HEK293 (cell line): ENCODE data around the gene PPP1R3F.

Source experiments
- CTCF ChIA-PET: fragments of 350-600 bp; formaldehyde crosslinking; extraction: SDS; loops from one replicate; lab custom pipeline; 2021; ENCODE audit warnings: antibody characterized with exemption; lab: Yijun Ruan, JAX
- POLR2A ChIA-PET: fragments of 300-600 bp; formaldehyde crosslinking; extraction: SDS; loops from one replicate; lab custom pipeline; 2020; ENCODE audit warnings: antibody characterized with exemption, inconsistent platforms; lab: Yijun Ruan, JAX
- H3K27ac ChIP-seq: fragments of 200-500 bp; sonication (Bioruptor generic); 2 replicates; pipeline ENCODE4 v1.5.1; 2014; ENCODE audit warnings: low read depth, low read length, control low read depth, inconsistent platforms; ENCODE audit errors: extremely low read depth
- H3K36me3 ChIP-seq, 2 experiments: fragments of 200-500 bp in 1 of 2; sonication (Bioruptor generic) in 1 of 2; 1 replicate in 1 of 2; 2 replicates in 1 of 2; pipeline ENCODE4 v1.5.1; 2014 to 2017; ENCODE audit warnings: inconsistent platforms in 2 of 2, low read length in 2 of 2; ENCODE audit not compliant: control insufficient read depth in 2 of 2, insufficient read depth in 1 of 2
- H3K4me1 ChIP-seq: fragments of 200-500 bp; sonication (Bioruptor generic); 2 replicates; pipeline ENCODE4 v1.5.1; 2014; ENCODE audit warnings: mild to moderate bottlenecking, low read length, inconsistent platforms; ENCODE audit not compliant: control insufficient read depth, insufficient read depth
- H3K4me3 ChIP-seq: 2 replicates; pipeline ENCODE4 v1.5.1; 2011; ENCODE audit warnings: low read depth, mild to moderate bottlenecking, control low read depth, low read length, moderate library complexity
- H3K9me3 ChIP-seq: fragments of 200-500 bp; sonication (Bioruptor generic); 2 replicates; pipeline ENCODE4 v1.5.1; 2014; ENCODE audit warnings: low read depth, low read length, inconsistent platforms; ENCODE audit not compliant: control insufficient read depth, insufficient read depth
- GLIS1 ChIP-seq: fragments of 450-650 bp; formaldehyde crosslinking; IDR thresholded peaks from 2 replicates; pipeline ENCODE4 v1.5.1; 2016; ENCODE audit warnings: missing biosample characterization, missing genetic modification characterization
- IKZF3 ChIP-seq: fragments of 450-650 bp; IDR thresholded peaks from 2 replicates; pipeline ENCODE4 v1.5.0; 2018; ENCODE audit warnings: missing biosample characterization, mild to moderate bottlenecking, missing genetic modification characterization, moderate library complexity
- PRDM6 ChIP-seq: fragments of 450-650 bp; formaldehyde crosslinking; IDR thresholded peaks from 2 replicates; pipeline ENCODE4 v1.5.1; 2017; ENCODE audit warnings: missing biosample characterization, missing genetic modification characterization
- SCRT1 ChIP-seq: fragments of 450-650 bp; formaldehyde crosslinking; IDR thresholded peaks from 2 replicates; pipeline ENCODE4 v1.5.1; 2016; ENCODE audit warnings: missing biosample characterization, missing genetic modification characterization, borderline replicate concordance
- SCRT2 ChIP-seq: fragments of 450-650 bp; formaldehyde crosslinking; IDR thresholded peaks from 2 replicates; pipeline ENCODE4 v1.5.1; 2016; ENCODE audit warnings: missing biosample characterization, missing genetic modification characterization
- TCF7L2 ChIP-seq: IDR thresholded peaks from 2 replicates; pipeline ENCODE4 v1.6.1; 2011; ENCODE audit warnings: low read depth, mild to moderate bottlenecking, inconsistent platforms, low read length, moderate library complexity, borderline replicate concordance
- YY1 ChIP-seq: fragments of 450-650 bp; formaldehyde crosslinking; IDR thresholded peaks from 2 replicates; pipeline ENCODE4 v1.5.1; 2018; ENCODE audit warnings: missing biosample characterization, missing genetic modification characterization
- ZFHX2 ChIP-seq: fragments of 450-650 bp; formaldehyde crosslinking; conservative IDR thresholded peaks from 2 replicates; pipeline ENCODE4 v1.5.1; 2016; ENCODE audit warnings: missing biosample characterization, missing genetic modification characterization
- ZIC2 ChIP-seq: fragments of 450-650 bp; formaldehyde crosslinking; IDR thresholded peaks from 2 replicates; pipeline ENCODE4 v1.5.1; 2016; ENCODE audit warnings: missing biosample characterization, missing genetic modification characterization
- ZNF112 ChIP-seq: fragments of 450-650 bp; formaldehyde crosslinking; IDR thresholded peaks from 2 replicates; pipeline ENCODE4 v1.5.0; 2017; ENCODE audit warnings: missing biosample characterization, missing genetic modification characterization
- ZNF16 ChIP-seq: fragments of 450-650 bp; formaldehyde crosslinking; IDR thresholded peaks from 2 replicates; pipeline ENCODE4 v1.5.1; 2016; ENCODE audit warnings: low read depth, missing biosample characterization, missing genetic modification characterization
- ZNF202 ChIP-seq: fragments of 450-650 bp; formaldehyde crosslinking; IDR thresholded peaks from 2 replicates; pipeline ENCODE4 v1.5.1; 2016; ENCODE audit warnings: missing biosample characterization, missing genetic modification characterization, borderline replicate concordance
- ZNF211 ChIP-seq: fragments of 450-650 bp; formaldehyde crosslinking; IDR thresholded peaks from 2 replicates; pipeline ENCODE4 v1.5.1; 2016; ENCODE audit warnings: low read depth, missing biosample characterization, missing genetic modification characterization
- ZNF221 ChIP-seq: fragments of 450-650 bp; formaldehyde crosslinking; IDR thresholded peaks from 2 replicates; pipeline ENCODE4 v1.5.1; 2017; ENCODE audit warnings: missing biosample characterization, missing genetic modification characterization, borderline replicate concordance
- ZNF350 ChIP-seq: fragments of 450-650 bp; formaldehyde crosslinking; IDR thresholded peaks from 2 replicates; pipeline ENCODE4 v1.5.0; 2017; ENCODE audit warnings: missing biosample characterization, mild to moderate bottlenecking, missing genetic modification characterization
- ZNF362 ChIP-seq: fragments of 450-650 bp; formaldehyde crosslinking; IDR thresholded peaks from 2 replicates; pipeline ENCODE4 v1.5.1; 2016; ENCODE audit warnings: missing biosample characterization, missing genetic modification characterization
- ZNF37A ChIP-seq: fragments of 450-650 bp; IDR thresholded peaks from 2 replicates; pipeline ENCODE4 v1.5.1; 2018; ENCODE audit warnings: missing biosample characterization, missing genetic modification characterization
- ZNF398 ChIP-seq: fragments of 450-650 bp; formaldehyde crosslinking; IDR thresholded peaks from 2 replicates; pipeline ENCODE4 v1.5.1; 2017; ENCODE audit warnings: missing biosample characterization, missing genetic modification characterization
- ZNF571 ChIP-seq: fragments of 450-650 bp; formaldehyde crosslinking; IDR thresholded peaks from 2 replicates; pipeline ENCODE4 v1.5.0; 2017; ENCODE audit warnings: missing biosample characterization, missing genetic modification characterization
- ZNF600 ChIP-seq: fragments of 450-650 bp; formaldehyde crosslinking; IDR thresholded peaks from 2 replicates; pipeline ENCODE4 v1.5.1; 2016; ENCODE audit warnings: missing biosample characterization, missing genetic modification characterization
- ZNF707 ChIP-seq: fragments of 450-650 bp; formaldehyde crosslinking; IDR thresholded peaks from 2 replicates; pipeline ENCODE4 v1.5.1; 2016; ENCODE audit warnings: missing biosample characterization, missing genetic modification characterization
- ZNF791 ChIP-seq: fragments of 450-650 bp; formaldehyde crosslinking; IDR thresholded peaks from 2 replicates; pipeline ENCODE4 v1.5.1; 2016; ENCODE audit warnings: missing biosample characterization, missing genetic modification characterization
- ZNF792 ChIP-seq: fragments of 450-650 bp; formaldehyde crosslinking; IDR thresholded peaks from 2 replicates; pipeline ENCODE4 v1.5.1; 2016; ENCODE audit warnings: missing biosample characterization, missing genetic modification characterization
- ZSCAN16 ChIP-seq: fragments of 450-650 bp; formaldehyde crosslinking; IDR thresholded peaks from 2 replicates; pipeline ENCODE4 v1.5.1; 2016; ENCODE audit warnings: missing biosample characterization, missing genetic modification characterization
- ZSCAN5A ChIP-seq: fragments of 450-650 bp; formaldehyde crosslinking; IDR thresholded peaks from 2 replicates; pipeline ENCODE4 v1.5.1; 2016; ENCODE audit warnings: missing biosample characterization, missing genetic modification characterization

Gene PPP1R3F

GRCh38 chrX:49263631-49264030 lies 6.0 kb upstream of the PPP1R3F start:
- H3K9me3 ChIP-seq, result no peaks in the 10 kb centered on the region
- CTCF ChIA-PET, result no interaction called here
- no peak for TF ChIP-seq ZNF350 (tag by site-specific recombination)
- TF ChIP-seq ZNF571 (tag by site-specific recombination), result no peak
- H3K36me3 ChIP-seq, result no peaks in the 10 kb centered on the region
- POLR2A ChIA-PET, result interaction anchor here (0.7 to 1.3 kb wide), 2 partner anchors 35 to 73 kb away, joined by 5 to 6 read pairs; no protein-coding TSS in a partner anchor
- H3K27ac ChIP-seq, result no peak overlapping the region
- no peak overlapping the region for H3K4me3 ChIP-seq
- H3K4me1 ChIP-seq, result no peaks in the 10 kb centered on the region

- H3K4me1 ChIP-seq, result no peaks in the 10 kb centered on the region
- no peaks in the 10 kb centered on the region for H3K9me3 ChIP-seq
- no peaks in the 10 kb centered on the region for H3K36me3 ChIP-seq
- no peak within 1 kb of the TSS for H3K4me3 ChIP-seq
- TF ChIP-seq ZNF221 (tag by site-specific recombination) (no peak), SCRT2 (tag by site-specific recombination) (no peak), ZFHX2 (tag by site-specific recombination) (no peak)
- TF ChIP-seq, all 188 proteins: peak for 0
- ChIA-PET CTCF (no interaction called here), POLR2A (no interaction called here)
- no peak within 1 kb of the TSS for H3K27ac ChIP-seq
These were observed 5.1 kb upstream of the PPP1R3F start, which contains the start of gene FOXP3 for GRCh38 chrX:49264460-49264859. TSS of gene FOXP3 (minus strand) at chrX:49264710. CDS start at chrX:49258505, 6,205 bp downstream.

GRCh38 chrX:49266523-49267445 lies 2.8 kb upstream of the PPP1R3F start:
- H3K27ac ChIP-seq, result no peak overlapping the region
- POLR2A ChIA-PET, result no interaction called here
- CTCF ChIA-PET, result no interaction called here
- peaks cover 0 to 3% of the 10 kb centered on the region in 2 experiments; a peak in 1 of 3 replicates for H3K36me3 ChIP-seq
- no peaks in the 10 kb centered on the region for H3K9me3 ChIP-seq
- no peaks in the 10 kb centered on the region; the same call in 1 of the 2 replicates for H3K4me1 ChIP-seq
- no peak overlapping the region for H3K4me3 ChIP-seq
- TF ChIP-seq ZNF600 (tag by site-specific recombination) (no peak), ZNF202 (no peak), SCRT1 (tag by site-specific recombination) (no peak), ZNF792 (tag by site-specific recombination) (no peak), ZSCAN16 (no peak), ZNF791 (no peak), ZIC2 (peak; percentile 75), ZNF362 (tag by site-specific recombination) (peak; percentile 70; the same call in 1 of the 2 replicates), ZNF37A (tag by site-specific recombination) (no peak), ZNF398 (tag by site-specific recombination) (no peak), ZNF211 (tag by site-specific recombination) (no peak), IKZF3 (tag by site-specific recombination) (no peak), SCRT2 (tag by site-specific recombination) (no peak), ZSCAN5A (tag by site-specific recombination) (no peak), ZNF112 (tag by site-specific recombination) (no peak), GLIS1 (tag by site-specific recombination) (0 out of 2 replicates have a peak, but pooled peaks have one; percentile 21), TCF7L2 (no peak), YY1 (tag by site-specific recombination) (no peak), ZNF16 (no peak), PRDM6 (tag by site-specific recombination) (no peak), ZNF707 (no peak)
